Midbrain (tissue), 1 donor: ENCODE data around the gene INSIG2.

Experiments used
- DNase-seq: peaks from one replicate; lab custom pipeline; 2025; lab: John Stamatoyannopoulos, UW

Gene INSIG2

GRCh38 chr2:118102433-118103082 lies 14.3 kb downstream of the INSIG2 start:
- DNase-seq, result no peak

GRCh38 chr2:118103951-118104940 lies 16.0 kb downstream of the INSIG2 start:
- DNase-seq, result no peak

DNA sequence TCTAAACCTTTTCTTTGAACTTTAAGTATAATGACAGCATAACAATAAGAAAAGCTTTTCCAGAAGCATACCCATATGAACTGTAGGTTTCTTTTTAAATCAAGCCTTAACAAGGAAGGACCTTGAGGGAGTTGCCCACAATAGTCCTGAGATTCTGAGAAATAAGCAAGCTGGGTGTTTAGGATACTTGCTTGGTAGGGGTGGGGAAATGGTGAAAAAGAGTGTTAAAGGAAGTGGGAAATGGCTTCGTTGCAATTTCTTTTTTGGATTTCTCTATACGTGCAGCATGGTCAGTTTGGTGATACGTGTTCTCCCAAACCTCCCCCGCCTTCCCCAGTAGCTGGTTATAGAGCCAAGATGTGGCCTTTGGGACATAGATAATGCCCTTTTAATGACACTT lies 17.2 kb downstream of the INSIG2 start:
- DNase-seq, result no peak

- DNase-seq, result no peak
These were observed 18.7 kb downstream of the INSIG2 start for GRCh38 chr2:118106926-118107325.

GRCh38 chr2:118110310-118110709 lies 22.0 kb downstream of the INSIG2 start:
- no peak for DNase-seq

GRCh38 chr2:118110991-118111390 lies 22.7 kb downstream of the INSIG2 start:
- DNase-seq, result no peak

- no peak for DNase-seq
These were observed 24.6 kb downstream of the INSIG2 start for GRCh38 chr2:118112771-118113334.

GRCh38 chr2:118114863-118115262 lies 26.6 kb downstream of the INSIG2 start:
- DNase-seq, result no peak

- DNase-seq, result no peak
These were observed 27.5 kb downstream of the INSIG2 start for GRCh38 chr2:118115761-118116160.

GRCh38 chr2:118118479-118118878 lies 30.2 kb downstream of the INSIG2 start:
- no peak for DNase-seq

GRCh38 chr2:118119158-118119727 lies 31.0 kb downstream of the INSIG2 start:
- DNase-seq, result no peak

DNA sequence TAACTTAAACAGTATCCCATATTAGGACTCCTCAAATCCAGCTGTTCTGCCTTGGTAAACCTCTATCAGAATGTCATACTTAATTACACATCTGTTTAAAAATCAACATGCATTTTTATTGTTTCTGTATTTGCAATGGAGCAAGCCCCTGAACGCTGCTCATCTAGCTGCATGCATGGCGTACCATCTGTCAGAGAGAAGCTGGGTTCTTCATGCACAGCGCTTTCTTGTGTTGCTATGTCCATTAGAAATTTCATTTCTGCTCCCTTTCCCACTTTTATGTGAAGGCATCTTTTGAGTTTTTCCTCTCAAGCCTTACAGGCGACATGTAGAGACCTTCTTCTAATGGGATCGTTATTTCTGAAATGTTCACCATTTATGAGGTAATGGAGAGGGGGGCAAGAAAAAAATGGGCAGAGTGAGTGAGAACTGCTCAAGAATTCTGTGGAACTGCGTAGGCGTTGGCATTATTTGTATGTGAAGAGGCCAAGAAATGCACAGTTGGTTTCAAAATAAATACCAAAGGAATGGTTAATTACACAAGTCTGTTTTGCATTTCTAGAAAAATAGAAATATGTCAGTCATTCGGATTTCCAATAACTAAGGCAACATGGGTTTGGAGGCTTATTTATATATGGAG lies 31.6 kb downstream of the INSIG2 start:
- no peak for DNase-seq

- no peak for DNase-seq
These were observed 32.1 kb downstream of the INSIG2 start for GRCh38 chr2:118120401-118120780.

DNA sequence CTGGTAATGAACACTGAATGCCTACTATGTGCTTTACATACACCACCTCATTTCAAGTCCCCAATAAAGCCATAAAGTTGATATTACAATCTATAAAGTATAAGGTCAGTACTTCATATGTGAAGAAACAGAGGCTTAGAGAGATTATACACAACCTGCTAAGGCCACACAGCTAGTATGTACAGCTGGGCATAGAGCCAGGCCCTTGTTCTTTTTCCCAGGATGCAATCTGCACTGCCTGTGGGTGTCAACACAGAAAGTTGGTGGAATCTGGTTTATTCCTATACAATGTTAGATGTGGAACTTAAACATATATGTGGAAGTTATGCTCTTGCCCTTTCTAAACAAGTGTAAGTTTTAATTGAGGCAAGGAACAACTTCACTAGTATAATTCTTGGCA lies 32.8 kb downstream of the INSIG2 start:
- DNase-seq, result no peak

- no peak for DNase-seq
These were observed 33.8 kb downstream of the INSIG2 start for GRCh38 chr2:118121986-118122524.

GRCh38 chr2:118122594-118123281 lies 34.5 kb downstream of the INSIG2 start:
- no peak for DNase-seq

- DNase-seq, result no peak
These were observed 35.4 kb downstream of the INSIG2 start for GRCh38 chr2:118123561-118124232.

- DNase-seq, result no peak
These were observed 36.1 kb downstream of the INSIG2 start for GRCh38 chr2:118124288-118124891.

- DNase-seq, result no peak
These were observed 39.0 kb downstream of the INSIG2 start for GRCh38 chr2:118127250-118127649.

DNA sequence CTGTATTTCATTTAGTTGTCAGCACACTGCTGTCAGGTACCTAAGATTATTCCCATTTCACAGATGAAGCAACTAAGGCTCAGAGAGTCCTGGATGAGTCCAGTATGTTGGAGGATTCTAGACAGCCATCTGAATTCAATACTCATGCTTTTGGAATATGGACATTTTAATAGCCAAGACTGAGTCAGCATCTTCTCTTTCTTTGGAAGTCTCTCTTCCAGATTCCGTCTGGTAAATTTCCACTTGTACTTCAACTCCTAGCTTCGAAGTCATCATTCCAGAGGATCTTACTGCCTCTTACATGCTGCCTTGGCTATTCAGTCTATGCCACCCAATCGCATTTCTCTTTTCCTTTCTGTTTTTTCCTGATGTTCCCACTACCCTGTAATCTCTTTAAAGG lies 40.6 kb downstream of the INSIG2 start:
- no peak for DNase-seq
